Activated CD4-positive, alpha-beta T cell treated with anti-CD3 and anti-CD28 coated beads for 36 hours (primary cell): ENCODE results near the gene RABL2B. TPM values are rescaled to one million over a fixed set of nuclear protein-coding genes. Genes with fewer than 3 reads are reported as not detected.
"Not testable (repeated sequence)": the region's sequence is repeated elsewhere in the genome, so short reads cannot be mapped to it uniquely, and the experiment has no call there.

Experiments used
- ATAC-seq: fragments of 200-7000 bp; cut with Tn5 transposase; one replicate; pipeline ENCODE4 v1.10.0; 2021; ENCODE audit warnings: mild to moderate bottlenecking, moderate library complexity
- CTCF ChIA-PET: fragments of 350-600 bp; sonication (Branson Sonifier 250); formaldehyde crosslinking; loops from one replicate; lab custom pipeline; 2021; ENCODE audit warnings: antibody characterized with exemption; lab: Charles Lee
- POLR2A ChIA-PET: fragments of 350-600 bp; sonication (Branson Sonifier 250); formaldehyde crosslinking; loops from one replicate; lab custom pipeline; 2021; ENCODE audit warnings: antibody characterized with exemption, inconsistent platforms; lab: Charles Lee
- DNase-seq: peaks from one replicate; pipeline ENCODE4 v3.0.0-alpha.2; 2020
- H3K27ac Mint-ChIP-seq: one replicate; pipeline ENCODE4 v1.8.0; 2021; ENCODE audit warnings: mixed read lengths
- H3K27me3 Mint-ChIP-seq: one replicate; pipeline ENCODE4 v1.8.0; 2021; ENCODE audit warnings: mixed read lengths
- H3K36me3 Mint-ChIP-seq: one replicate; pipeline ENCODE4 v1.8.0; 2021; ENCODE audit warnings: low read depth, mixed read lengths
- H3K4me1 Mint-ChIP-seq: one replicate; pipeline ENCODE4 v1.8.0; 2021; ENCODE audit warnings: mixed read lengths
- H3K4me3 Mint-ChIP-seq: one replicate; pipeline ENCODE4 v1.8.0; 2021; ENCODE audit warnings: mild to moderate bottlenecking, moderate library complexity, mixed read lengths
- H3K9me3 Mint-ChIP-seq: one replicate; pipeline ENCODE4 v1.8.0; 2021; ENCODE audit warnings: low read depth, mixed read lengths
- intact Hi-C, 2 experiments: fragments of 100-400 bp; cut with DNase I in 1 of 2; cut with micrococcal nuclease in 1 of 2; formaldehyde crosslinking; loops; one replicate each; pipeline versions ENCODE4 v1.14.2 to v1.15.1; 2022 to 2024; cut with DNase I, micrococcal nuclease
- total RNA-seq, 2 experiments: library from RNA; stranded (reverse); gene quantifications; one replicate each; pipeline ENCODE4 v1.2.3, GENCODE V29; 2021

The RABL2B gene
- 10 to 100 TPM; 22.4 to 27.6 TPM for total RNA-seq

- CTCF ChIA-PET, H3K27me3 Mint-ChIP-seq, intact Hi-C loops, H3K36me3 Mint-ChIP-seq, POLR2A ChIA-PET, H3K9me3 Mint-ChIP-seq: not testable (repeated sequence)
- DNase-seq (peak; percentile 92), ATAC-seq (peak; percentile 94)
- Mint-ChIP-seq H3K27ac (peak within 1 kb of the TSS; percentile 80), H3K4me3 (peak within 1 kb of the TSS; percentile 81), H3K4me1 (peaks cover 16% of the 10 kb centered on the region)
Observed at GRCh38 chr22:50783033-50783879, at the start of gene RABL2B. TSS of gene RABL2B (minus strand) at chr22:50783636. CDS start at chr22:50782294, 1,342 bp downstream.

- ATAC-seq, H3K36me3 Mint-ChIP-seq, intact Hi-C loops, H3K9me3 Mint-ChIP-seq, H3K4me1 Mint-ChIP-seq, CTCF ChIA-PET, POLR2A ChIA-PET, H3K27ac Mint-ChIP-seq, H3K4me3 Mint-ChIP-seq, H3K27me3 Mint-ChIP-seq: not testable (repeated sequence)
- DNase-seq: peak; percentile 11
Observed at GRCh38 chr22:50786936-50787335, 3.5 kb upstream of the RABL2B start.

GRCh38 chr22:50785289-50785688 lies 1.9 kb upstream of the RABL2B start:
- DNase-seq, ATAC-seq, H3K27ac Mint-ChIP-seq, POLR2A ChIA-PET, H3K36me3 Mint-ChIP-seq, H3K9me3 Mint-ChIP-seq, intact Hi-C loops, CTCF ChIA-PET, H3K27me3 Mint-ChIP-seq: not testable (repeated sequence)
- H3K4me3 Mint-ChIP-seq: peak overlapping the region; percentile 4
- H3K4me1 Mint-ChIP-seq: peaks cover 16% of the 10 kb centered on the region

GRCh38 chr22:50783880-50784276 lies 442 bp upstream of the RABL2B start:
- H3K4me1 Mint-ChIP-seq: peaks cover 16% of the 10 kb centered on the region

GRCh38 chr22:50782253-50782652 lies 1.2 kb downstream of the RABL2B start:
- Mint-ChIP-seq H3K4me1 (peaks cover 16% of the 10 kb centered on the region), H3K4me3 (peak overlapping the region; percentile 32)
- ATAC-seq, DNase-seq, H3K36me3 Mint-ChIP-seq, H3K27me3 Mint-ChIP-seq, intact Hi-C loops, H3K27ac Mint-ChIP-seq, H3K9me3 Mint-ChIP-seq, CTCF ChIA-PET, POLR2A ChIA-PET: not testable (repeated sequence)

More at GRCh38 chr22:50783880-50784276, 442 bp upstream of the RABL2B start:
- H3K36me3 Mint-ChIP-seq, intact Hi-C loops, H3K9me3 Mint-ChIP-seq, CTCF ChIA-PET, H3K27me3 Mint-ChIP-seq, POLR2A ChIA-PET: not testable (repeated sequence)
- H3K27ac Mint-ChIP-seq: peak overlapping the region; percentile 80
- DNase-seq (peak; percentile 39), ATAC-seq (peak; percentile 39)
- H3K4me3 Mint-ChIP-seq: peak overlapping the region; percentile 81

GRCh38 chr22:50780244-50780643 lies 3.2 kb downstream of the RABL2B start:
- intact Hi-C loops, H3K36me3 Mint-ChIP-seq, H3K9me3 Mint-ChIP-seq, H3K4me3 Mint-ChIP-seq, H3K27ac Mint-ChIP-seq, CTCF ChIA-PET, POLR2A ChIA-PET, ATAC-seq, H3K27me3 Mint-ChIP-seq: not testable (repeated sequence)
- peaks cover 16% of the 10 kb centered on the region for H3K4me1 Mint-ChIP-seq
- peak; percentile 36 for DNase-seq

- ATAC-seq, H3K36me3 Mint-ChIP-seq, DNase-seq, H3K27ac Mint-ChIP-seq, H3K4me3 Mint-ChIP-seq, POLR2A ChIA-PET, CTCF ChIA-PET, intact Hi-C loops, H3K27me3 Mint-ChIP-seq, H3K9me3 Mint-ChIP-seq: not testable (repeated sequence)
- peaks cover 11% of the 10 kb centered on the region for H3K4me1 Mint-ChIP-seq
Observed at GRCh38 chr22:50777631-50778030, 5.8 kb downstream of the RABL2B start.

- H3K27ac Mint-ChIP-seq, H3K27me3 Mint-ChIP-seq, intact Hi-C loops, POLR2A ChIA-PET, H3K4me1 Mint-ChIP-seq, H3K4me3 Mint-ChIP-seq, H3K9me3 Mint-ChIP-seq, H3K36me3 Mint-ChIP-seq: not testable (repeated sequence)
- CTCF ChIA-PET: interaction anchor here (0.6 kb wide), 2 partner anchors 42 to 83 kb away, joined by 3 read pairs; no protein-coding TSS in a partner anchor
- peak; percentile 40 for DNase-seq
- peak; percentile 51 for ATAC-seq
Observed at GRCh38 chr22:50775132-50775531, 8.3 kb downstream of the RABL2B start.

GRCh38 chr22:50764288-50764687 lies 19.1 kb downstream of the RABL2B start:
- POLR2A ChIA-PET, DNase-seq, H3K9me3 Mint-ChIP-seq: not testable (repeated sequence)

GRCh38 chr22:50761829-50762228 lies 21.6 kb downstream of the RABL2B start:
- H3K4me3 Mint-ChIP-seq, POLR2A ChIA-PET, CTCF ChIA-PET, intact Hi-C loops, H3K9me3 Mint-ChIP-seq, H3K27ac Mint-ChIP-seq, DNase-seq, H3K36me3 Mint-ChIP-seq, H3K27me3 Mint-ChIP-seq, ATAC-seq, H3K4me1 Mint-ChIP-seq: not testable (repeated sequence)

More at GRCh38 chr22:50764288-50764687, 19.1 kb downstream of the RABL2B start:
- intact Hi-C loops, CTCF ChIA-PET, H3K27me3 Mint-ChIP-seq, H3K4me3 Mint-ChIP-seq, H3K36me3 Mint-ChIP-seq, H3K27ac Mint-ChIP-seq, ATAC-seq, H3K4me1 Mint-ChIP-seq: not testable (repeated sequence)

GRCh38 chr22:50759597-50760341 lies 23.7 kb downstream of the RABL2B start:
- H3K36me3 Mint-ChIP-seq, H3K27ac Mint-ChIP-seq, POLR2A ChIA-PET, DNase-seq, H3K27me3 Mint-ChIP-seq, H3K9me3 Mint-ChIP-seq, CTCF ChIA-PET, intact Hi-C loops, H3K4me3 Mint-ChIP-seq, H3K4me1 Mint-ChIP-seq, ATAC-seq: not testable (repeated sequence)
